ENCODE results near the gene CALHM2.

DNA sequence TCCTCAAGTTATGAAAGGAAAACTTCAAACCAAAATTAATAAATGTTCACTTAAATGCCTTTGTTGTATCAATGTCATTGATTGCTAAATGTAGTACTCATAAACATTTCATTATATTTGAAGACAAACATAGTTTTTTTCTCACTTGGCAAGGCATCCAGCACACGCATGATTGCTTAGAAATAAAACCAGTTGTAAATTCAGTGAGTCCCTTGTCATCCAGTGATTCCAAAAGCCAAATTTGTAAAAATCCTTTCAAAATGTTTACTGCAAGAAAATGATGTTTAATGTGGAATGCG is 35.2 kb upstream of the CALHM2 start:
- TF ChIP-seq, protein P1, sequence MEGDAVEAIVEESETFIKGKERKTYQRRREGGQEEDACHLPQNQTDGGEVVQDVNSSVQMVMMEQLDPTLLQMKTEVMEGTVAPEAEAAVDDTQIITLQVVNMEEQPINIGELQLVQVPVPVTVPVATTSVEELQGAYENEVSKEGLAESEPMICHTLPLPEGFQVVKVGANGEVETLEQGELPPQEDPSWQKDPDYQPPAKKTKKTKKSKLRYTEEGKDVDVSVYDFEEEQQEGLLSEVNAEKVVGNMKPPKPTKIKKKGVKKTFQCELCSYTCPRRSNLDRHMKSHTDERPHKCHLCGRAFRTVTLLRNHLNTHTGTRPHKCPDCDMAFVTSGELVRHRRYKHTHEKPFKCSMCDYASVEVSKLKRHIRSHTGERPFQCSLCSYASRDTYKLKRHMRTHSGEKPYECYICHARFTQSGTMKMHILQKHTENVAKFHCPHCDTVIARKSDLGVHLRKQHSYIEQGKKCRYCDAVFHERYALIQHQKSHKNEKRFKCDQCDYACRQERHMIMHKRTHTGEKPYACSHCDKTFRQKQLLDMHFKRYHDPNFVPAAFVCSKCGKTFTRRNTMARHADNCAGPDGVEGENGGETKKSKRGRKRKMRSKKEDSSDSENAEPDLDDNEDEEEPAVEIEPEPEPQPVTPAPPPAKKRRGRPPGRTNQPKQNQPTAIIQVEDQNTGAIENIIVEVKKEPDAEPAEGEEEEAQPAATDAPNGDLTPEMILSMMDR (IDR thresholded peaks at IDR 0.05), result no peak
- TF ChIP-seq, protein P2, sequence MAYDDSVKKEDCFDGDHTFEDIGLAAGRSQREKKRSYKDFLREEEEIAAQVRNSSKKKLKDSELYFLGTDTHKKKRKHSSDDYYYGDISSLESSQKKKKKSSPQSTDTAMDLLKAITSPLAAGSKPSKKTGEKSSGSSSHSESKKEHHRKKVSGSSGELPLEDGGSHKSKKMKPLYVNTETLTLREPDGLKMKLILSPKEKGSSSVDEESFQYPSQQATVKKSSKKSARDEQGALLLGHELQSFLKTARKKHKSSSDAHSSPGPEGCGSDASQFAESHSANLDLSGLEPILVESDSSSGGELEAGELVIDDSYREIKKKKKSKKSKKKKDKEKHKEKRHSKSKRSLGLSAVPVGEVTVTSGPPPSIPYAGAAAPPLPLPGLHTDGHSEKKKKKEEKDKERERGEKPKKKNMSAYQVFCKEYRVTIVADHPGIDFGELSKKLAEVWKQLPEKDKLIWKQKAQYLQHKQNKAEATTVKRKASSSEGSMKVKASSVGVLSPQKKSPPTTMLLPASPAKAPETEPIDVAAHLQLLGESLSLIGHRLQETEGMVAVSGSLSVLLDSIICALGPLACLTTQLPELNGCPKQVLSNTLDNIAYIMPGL (CRISPR knock-in tag; IDR thresholded peaks at IDR 0.05), result no peak
- TF ChIP-seq, protein P3, sequence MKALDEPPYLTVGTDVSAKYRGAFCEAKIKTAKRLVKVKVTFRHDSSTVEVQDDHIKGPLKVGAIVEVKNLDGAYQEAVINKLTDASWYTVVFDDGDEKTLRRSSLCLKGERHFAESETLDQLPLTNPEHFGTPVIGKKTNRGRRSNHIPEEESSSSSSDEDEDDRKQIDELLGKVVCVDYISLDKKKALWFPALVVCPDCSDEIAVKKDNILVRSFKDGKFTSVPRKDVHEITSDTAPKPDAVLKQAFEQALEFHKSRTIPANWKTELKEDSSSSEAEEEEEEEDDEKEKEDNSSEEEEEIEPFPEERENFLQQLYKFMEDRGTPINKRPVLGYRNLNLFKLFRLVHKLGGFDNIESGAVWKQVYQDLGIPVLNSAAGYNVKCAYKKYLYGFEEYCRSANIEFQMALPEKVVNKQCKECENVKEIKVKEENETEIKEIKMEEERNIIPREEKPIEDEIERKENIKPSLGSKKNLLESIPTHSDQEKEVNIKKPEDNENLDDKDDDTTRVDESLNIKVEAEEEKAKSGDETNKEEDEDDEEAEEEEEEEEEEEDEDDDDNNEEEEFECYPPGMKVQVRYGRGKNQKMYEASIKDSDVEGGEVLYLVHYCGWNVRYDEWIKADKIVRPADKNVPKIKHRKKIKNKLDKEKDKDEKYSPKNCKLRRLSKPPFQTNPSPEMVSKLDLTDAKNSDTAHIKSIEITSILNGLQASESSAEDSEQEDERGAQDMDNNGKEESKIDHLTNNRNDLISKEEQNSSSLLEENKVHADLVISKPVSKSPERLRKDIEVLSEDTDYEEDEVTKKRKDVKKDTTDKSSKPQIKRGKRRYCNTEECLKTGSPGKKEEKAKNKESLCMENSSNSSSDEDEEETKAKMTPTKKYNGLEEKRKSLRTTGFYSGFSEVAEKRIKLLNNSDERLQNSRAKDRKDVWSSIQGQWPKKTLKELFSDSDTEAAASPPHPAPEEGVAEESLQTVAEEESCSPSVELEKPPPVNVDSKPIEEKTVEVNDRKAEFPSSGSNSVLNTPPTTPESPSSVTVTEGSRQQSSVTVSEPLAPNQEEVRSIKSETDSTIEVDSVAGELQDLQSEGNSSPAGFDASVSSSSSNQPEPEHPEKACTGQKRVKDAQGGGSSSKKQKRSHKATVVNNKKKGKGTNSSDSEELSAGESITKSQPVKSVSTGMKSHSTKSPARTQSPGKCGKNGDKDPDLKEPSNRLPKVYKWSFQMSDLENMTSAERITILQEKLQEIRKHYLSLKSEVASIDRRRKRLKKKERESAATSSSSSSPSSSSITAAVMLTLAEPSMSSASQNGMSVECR (CRISPR knock-in tag; IDR thresholded peaks at IDR 0.05; ENCODE audit: borderline replicate concordance), result no peak
- TF ChIP-seq FOXP1 (CRISPR knock-in tag; IDR thresholded peaks at IDR 0.05; ENCODE audit: borderline replicate concordance), result no peak
